Nephron (organoid): ENCODE measurements around the gene GSN.

Source experiments
- H3K27ac Mint-ChIP-seq, 3 experiments: 2 replicates each; pipeline ENCODE4 v1.8.0; 2020; ENCODE audit warnings: mixed read lengths in 3 of 3, mild to moderate bottlenecking in 2 of 3, moderate library complexity in 1 of 3
- H3K27me3 Mint-ChIP-seq: 2 replicates; pipeline ENCODE4 v1.8.0; 2021; ENCODE audit warnings: low read depth, mild to moderate bottlenecking, moderate library complexity, mixed read lengths
- H3K36me3 Mint-ChIP-seq: 2 replicates; pipeline ENCODE4 v1.8.0; 2020; ENCODE audit warnings: low read depth, mixed read lengths
- H3K4me1 Mint-ChIP-seq: 2 replicates; pipeline ENCODE4 v1.8.0; 2020; ENCODE audit warnings: mixed read lengths
- H3K4me3 Mint-ChIP-seq, 3 experiments: 2 replicates each; pipeline ENCODE4 v1.8.0; 2020; ENCODE audit warnings: mild to moderate bottlenecking in 3 of 3, mixed read lengths in 3 of 3, moderate library complexity in 2 of 3
- H3K9me3 Mint-ChIP-seq: 2 replicates; pipeline ENCODE4 v1.8.0; 2020; ENCODE audit warnings: mixed read lengths
- TF ChIP-seq, protein P1 (sequence below), 3 experiments: fragments of 200-600 bp; sonication (generic); IDR thresholded peaks; one replicate each; pipeline ENCODE4 v1.5.0; 2021; ENCODE audit warnings: antibody characterized with exemption in 3 of 3; ENCODE audit not compliant: unreplicated experiment in 3 of 3

GSN gene

DNA sequence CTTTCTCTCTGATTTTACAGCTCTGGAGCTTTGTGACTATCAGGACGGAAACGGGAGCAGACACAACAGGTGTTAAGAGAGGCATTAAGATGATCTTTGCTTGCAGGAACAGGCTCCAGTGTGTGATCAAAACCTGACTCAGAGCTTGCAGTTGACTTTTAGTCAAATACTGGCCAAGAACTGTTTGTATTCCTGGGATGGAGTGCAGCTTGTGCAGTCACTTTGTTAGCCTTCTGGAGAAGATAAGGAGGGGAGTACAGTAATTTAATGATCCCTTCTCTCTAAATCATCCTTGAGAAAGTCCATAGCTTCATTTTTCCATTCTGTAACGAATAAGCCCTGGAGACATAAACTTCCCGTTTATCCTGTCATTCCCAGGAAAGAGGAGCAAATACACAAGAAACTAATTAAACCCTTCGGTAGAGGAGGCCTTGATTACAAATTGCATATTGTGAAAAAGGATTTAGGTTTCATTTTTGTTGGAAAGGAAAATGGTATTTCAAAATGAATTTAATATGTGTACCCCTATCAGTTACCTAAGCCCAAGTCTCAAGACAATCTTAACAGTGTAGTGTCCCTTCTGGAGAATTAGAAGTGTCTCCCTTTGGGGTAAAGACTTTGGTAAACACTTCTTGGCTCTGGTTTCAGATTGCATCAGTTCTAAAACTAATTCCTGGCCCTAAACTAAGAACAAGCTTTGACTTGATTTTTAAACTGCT lies 105.2 kb downstream of the GSN start:
- Mint-ChIP-seq H3K4me3 (peak overlapping the region in 2 of 3 experiments; percentile 26 to 33), H3K27me3 (peaks cover 12% of the 10 kb centered on the region), H3K36me3 (no peaks in the 10 kb centered on the region), H3K9me3 (peaks cover 4% of the 10 kb centered on the region), H3K4me1 (peaks cover 31% of the 10 kb centered on the region), H3K27ac (peak overlapping the region; percentile 23 to 66 (median 59))
- TF ChIP-seq, protein P1, sequence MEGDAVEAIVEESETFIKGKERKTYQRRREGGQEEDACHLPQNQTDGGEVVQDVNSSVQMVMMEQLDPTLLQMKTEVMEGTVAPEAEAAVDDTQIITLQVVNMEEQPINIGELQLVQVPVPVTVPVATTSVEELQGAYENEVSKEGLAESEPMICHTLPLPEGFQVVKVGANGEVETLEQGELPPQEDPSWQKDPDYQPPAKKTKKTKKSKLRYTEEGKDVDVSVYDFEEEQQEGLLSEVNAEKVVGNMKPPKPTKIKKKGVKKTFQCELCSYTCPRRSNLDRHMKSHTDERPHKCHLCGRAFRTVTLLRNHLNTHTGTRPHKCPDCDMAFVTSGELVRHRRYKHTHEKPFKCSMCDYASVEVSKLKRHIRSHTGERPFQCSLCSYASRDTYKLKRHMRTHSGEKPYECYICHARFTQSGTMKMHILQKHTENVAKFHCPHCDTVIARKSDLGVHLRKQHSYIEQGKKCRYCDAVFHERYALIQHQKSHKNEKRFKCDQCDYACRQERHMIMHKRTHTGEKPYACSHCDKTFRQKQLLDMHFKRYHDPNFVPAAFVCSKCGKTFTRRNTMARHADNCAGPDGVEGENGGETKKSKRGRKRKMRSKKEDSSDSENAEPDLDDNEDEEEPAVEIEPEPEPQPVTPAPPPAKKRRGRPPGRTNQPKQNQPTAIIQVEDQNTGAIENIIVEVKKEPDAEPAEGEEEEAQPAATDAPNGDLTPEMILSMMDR (IDR thresholded peaks at IDR 0.05; ENCODE audit: unreplicated experiment in 3 of 3) = no peak

DNA sequence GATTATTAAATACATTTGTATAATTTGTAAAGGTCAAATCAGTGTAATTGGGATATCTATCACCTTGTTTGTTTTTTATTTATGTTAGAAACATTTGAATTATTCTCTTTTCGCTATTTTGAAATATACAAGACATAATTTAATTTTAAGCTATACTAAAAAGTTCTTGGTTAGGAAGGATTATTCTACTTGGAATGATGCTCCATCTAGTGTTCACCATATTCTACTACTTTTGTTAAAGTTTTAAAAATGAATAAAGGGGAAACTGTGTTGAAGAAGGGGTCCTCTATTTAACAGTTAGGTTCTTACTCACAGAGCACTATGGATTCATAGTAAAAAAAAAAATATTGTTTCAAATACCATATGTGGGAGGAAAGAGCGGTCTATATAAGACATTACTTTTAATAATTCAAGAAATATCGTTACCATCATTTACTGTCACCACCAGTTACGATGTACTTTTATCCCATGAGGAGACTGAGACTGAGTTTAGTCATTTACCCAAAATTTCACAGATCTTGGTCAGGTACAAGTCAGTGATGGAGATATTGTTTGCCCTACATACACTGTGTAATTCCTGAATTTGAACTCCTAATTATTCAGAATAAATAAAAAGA lies 108.4 kb downstream of the GSN start:
- Mint-ChIP-seq H3K27ac (no peak overlapping the region), H3K4me1 (peaks cover 19% of the 10 kb centered on the region), H3K9me3 (peaks cover 7% of the 10 kb centered on the region), H3K36me3 (no peaks in the 10 kb centered on the region), H3K4me3 (no peak overlapping the region), H3K27me3 (peaks cover 6% of the 10 kb centered on the region)
- TF ChIP-seq, protein P1 (IDR thresholded peaks at IDR 0.05; ENCODE audit: unreplicated experiment in 3 of 3) = peak; percentile 24 to 52 (median 36)

DNA sequence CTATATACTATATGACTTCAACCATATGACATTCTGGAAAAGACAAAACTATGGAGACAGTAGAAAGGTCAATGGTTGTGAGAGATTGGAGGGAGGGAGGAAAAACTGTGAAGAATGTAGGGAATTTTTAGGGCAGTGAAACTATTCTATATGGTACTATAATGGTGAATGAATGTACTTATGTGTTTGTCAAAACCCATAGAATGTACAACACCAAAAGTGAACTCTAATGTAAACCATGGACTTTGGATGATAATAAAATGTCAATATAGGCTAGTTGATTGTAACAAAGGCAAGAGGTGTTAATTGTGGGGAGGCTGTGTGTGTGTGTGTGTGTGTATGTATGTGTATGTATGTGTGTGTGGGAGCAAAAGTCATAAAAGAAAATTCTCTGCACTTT lies 112.9 kb downstream of the GSN start:
- H3K4me1 Mint-ChIP-seq = no peaks in the 10 kb centered on the region
- no peak overlapping the region for H3K4me3 Mint-ChIP-seq
- peaks cover 4% of the 10 kb centered on the region for H3K27me3 Mint-ChIP-seq
- peaks cover 7% of the 10 kb centered on the region for H3K9me3 Mint-ChIP-seq
- TF ChIP-seq, protein P1 (IDR thresholded peaks at IDR 0.05; ENCODE audit: unreplicated experiment in 3 of 3) = no peak
- no peak overlapping the region for H3K27ac Mint-ChIP-seq
- H3K36me3 Mint-ChIP-seq = no peaks in the 10 kb centered on the region
